ENCODE measurements around the gene CENPP. TPM values are rescaled to one million over a fixed set of nuclear protein-coding genes. Genes with fewer than 3 reads are reported as not detected.

Gene CENPP
- polyA plus RNA-seq, 10 donors, result 4.3 to 7.8 (median 5.0) TPM

DNA sequence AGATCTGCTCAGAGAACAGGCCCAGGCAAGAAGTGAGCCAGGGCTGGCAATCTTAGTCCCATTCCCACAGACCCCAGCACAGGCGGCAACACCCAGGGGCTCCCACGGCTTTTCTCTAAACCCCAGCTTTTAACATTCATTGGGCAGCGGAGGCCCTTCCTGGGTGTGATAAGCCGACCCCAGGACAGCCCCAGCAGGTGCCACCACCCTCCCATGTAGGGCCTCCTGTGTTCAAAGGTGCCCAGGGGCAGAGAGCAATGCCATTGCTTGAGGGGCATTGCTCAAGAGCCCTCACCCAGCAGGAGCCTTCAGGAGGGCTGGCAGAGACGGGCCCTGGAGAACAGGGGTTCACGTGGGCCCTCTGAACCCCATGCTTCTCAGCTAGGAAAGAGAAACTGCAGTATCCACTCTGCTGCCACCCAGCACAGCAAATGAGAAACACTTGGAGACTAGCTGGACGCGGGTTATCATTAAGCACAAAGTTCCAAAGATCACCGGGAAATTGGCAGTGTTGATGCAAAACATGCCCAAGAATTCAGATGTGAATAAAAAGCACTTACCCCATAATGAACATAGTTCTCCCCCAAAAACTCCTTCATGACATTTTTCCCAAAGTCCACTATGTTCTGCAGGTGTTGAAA, 330.3 kb downstream of the CENPP start:
- DNase-seq, result no peak

DNA sequence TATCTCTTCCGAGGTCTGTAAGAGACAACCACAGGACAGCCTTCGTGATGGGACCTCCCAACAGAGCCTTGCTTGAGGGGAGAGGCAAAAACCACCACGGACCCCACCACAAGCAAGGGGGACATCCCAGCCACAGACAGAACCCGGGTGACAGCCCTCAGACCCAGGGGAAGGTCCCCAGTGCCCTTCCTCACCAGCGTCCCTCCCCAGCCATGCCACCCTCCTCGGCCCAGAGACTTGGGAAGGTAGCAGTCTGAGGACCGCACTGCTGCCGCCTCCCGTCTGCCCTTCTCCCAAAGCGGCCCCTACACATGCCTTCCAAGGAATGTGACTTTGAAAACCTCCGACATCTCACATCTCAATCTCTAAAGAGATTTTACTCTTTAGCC, 330.8 kb downstream of the CENPP start:
- no peak for DNase-seq

DNA sequence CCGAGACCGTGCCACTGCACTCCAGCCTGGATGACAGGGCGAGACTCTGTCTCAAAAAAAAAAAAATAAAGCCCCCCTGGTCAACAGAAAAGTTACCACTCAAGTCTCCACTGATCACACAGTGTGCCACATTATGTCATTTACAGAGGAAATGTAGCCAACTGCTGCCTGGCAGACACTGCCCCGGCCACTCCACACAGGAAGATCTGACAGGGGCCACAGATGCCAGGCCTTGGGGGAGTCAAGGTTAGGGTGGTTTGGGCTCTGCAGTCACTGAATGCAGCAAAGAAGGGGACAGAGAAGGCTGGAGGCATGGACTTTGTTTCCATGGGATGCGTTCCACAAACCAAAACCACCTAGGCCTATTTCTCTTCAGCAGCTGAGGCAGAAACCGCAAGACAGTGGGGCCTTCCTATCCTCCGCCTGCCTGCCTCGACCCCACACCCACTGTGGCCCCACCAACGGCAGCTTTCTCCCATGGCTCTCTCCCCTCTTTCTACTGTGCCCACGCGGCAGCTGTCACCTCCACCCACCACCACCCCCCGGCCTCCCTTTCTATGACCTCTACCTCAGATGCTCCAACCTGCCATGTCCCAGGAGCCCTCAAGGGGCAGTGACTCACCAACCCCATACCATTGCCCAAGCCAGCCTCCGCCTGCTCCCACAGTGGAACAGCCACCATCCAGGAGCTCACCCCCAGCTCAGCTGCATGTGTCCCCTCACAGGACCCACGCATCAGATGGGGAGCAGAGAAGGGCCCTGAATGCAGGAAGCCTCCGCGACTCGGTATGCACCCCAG, 331.7 kb downstream of the CENPP start:
- DNase-seq, result no peak

DNA sequence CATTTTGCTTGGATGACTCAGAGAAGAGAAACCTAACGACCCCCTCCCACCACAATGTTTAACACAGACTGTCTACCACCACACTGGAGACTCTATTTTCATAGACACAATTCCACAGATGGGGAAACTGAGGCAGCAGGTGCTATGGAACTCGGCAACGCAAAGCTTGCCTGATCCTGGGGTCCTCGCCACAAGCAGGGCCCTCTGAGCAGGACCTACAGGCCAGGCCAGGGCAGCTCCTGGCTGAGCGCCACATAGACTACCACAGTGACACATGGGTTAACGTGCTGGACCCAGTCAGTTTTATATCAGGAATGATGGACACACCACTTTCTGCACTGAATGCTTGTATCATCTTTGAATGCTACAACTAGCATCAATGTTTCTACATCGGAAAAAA, 332.4 kb downstream of the CENPP start:
- DNase-seq, result no peak

DNA sequence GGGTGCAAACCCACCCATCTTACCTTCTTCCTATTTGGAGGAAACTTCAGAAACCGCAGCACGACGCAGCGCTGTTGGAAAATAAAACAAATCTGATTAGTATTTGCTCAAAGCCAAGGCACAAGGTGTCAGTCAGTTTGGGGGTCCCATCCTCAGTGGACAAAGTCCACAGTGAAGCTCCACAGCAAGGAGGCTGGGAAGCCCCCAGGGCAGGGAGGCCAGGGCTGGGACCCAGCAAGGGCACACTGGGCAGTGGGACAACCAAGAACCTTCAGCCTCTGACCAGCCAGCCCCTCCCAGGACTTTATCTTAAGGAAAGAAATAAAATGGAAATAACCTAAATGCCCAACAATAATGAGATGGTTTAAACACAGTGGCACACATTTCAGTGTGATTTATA, 332.9 kb downstream of the CENPP start:
- no peak for DNase-seq

DNA sequence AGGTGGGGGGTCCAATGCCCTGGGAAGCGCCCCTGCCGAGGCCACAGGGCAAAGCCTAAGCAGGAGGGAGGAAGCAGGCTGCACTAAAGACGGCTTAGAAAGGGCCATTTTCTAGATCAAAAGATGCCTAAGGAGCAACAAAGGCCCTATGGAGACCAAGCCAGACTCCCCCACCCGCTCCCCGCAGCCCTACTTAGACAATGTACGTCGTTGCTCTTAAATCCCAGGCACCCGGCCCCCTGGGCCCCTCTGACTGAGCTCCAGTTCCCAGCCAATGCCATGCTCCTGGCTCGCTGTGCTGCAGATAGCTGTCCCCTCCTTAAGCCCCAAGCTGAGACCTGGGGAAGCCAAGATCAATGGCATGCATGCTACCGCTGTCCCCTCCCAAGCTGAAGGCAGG, 333.8 kb downstream of the CENPP start:
- no peak for DNase-seq

DNA sequence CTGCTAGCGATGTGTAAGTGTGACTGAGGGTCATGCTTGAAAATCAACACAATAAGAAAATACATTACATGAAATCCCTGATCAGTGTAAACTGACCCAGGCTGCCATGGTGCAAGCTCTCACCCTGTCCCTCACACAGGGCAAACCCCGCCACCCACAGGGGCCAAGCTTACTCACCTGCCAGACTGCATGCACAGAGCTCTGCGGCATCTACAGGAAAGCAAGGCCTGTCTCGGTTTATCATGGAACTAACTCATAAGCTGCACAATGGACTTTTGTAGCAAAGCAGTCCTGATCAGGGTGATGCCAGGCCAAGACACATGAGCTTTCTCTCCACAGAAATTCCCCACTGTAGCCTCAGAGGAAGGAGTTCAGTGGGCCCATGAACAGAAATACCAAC, 334.5 kb downstream of the CENPP start:
- DNase-seq, result no peak

DNA sequence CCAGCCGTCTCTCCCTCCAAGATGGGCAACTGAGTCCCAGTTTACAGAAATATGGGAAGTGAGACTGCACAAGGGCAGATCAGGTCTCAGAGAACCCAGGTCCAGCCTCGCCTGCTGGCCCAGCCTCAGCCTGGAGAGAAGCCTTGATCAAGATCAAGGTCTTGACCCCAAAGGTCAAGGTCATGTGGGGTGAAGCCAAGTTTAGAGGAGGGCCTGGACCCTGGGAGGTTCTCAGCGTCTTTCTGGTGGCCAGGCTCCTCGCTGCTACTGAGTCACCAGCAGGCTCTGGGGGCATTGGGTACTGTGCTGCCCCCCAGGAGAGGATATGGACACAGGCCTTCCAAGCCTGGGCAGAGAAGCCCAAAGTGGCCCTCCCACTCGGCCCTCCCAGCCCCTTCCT, 335.4 kb downstream of the CENPP start:
- DNase-seq, result no peak

DNA sequence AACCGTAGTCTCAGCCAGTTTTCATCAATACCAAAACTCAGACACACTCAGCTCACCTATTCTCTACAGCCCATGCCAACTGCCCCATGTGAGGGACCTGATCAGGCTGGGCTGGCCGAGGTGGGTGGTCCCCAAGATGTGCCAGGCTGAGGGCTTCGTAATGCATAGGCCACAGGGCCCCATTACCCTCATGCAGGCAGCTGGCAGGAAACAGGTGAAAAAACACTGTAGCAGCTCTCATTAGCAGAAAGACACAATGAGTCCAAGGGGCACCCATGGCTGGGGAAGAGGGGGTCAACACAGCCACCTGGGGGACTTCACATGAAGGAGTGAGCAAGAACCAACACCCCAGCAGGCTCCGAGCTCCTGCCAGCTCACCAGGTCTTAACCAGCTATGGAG, 336.0 kb downstream of the CENPP start:
- no peak for DNase-seq

DNA sequence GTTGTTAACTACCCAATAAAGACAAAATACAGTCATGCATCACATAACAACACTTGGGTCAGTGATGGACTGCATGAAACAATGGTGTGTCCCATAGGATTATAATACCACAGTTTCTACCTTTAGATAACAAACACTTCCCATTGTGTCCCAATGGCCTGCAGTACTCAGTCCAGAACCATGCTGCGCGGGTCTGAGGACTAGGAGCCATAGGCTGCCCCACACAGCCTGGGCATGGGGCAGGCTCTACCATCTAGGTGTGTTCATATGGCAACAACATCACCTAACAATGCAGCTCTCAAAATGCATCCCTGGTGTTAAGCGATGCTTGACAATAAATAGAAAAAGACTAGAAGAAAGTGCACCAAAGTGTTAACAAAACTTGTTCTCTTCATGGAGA, 337.4 kb downstream of the CENPP start:
- DNase-seq, result no peak

DNA sequence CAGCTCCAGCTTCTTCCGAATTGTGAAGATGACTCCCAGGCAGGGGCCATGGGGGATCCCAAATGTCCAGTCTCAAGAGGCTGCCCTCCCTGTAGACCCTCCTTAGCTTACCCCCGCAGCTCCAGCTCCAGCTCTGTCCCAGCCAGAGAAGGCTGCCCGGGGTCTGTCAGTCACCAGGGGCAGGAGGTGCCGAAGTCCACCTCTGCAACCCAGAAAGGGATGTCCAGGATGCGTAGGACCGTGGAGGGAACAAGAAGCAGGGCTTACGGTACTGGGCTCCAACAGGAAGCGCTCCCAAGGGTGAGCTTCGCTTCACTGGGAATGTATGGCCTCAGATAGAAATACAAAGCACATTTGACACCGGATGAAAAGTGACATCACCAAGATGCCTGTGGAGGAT, 338.2 kb downstream of the CENPP start:
- no peak for DNase-seq

DNA sequence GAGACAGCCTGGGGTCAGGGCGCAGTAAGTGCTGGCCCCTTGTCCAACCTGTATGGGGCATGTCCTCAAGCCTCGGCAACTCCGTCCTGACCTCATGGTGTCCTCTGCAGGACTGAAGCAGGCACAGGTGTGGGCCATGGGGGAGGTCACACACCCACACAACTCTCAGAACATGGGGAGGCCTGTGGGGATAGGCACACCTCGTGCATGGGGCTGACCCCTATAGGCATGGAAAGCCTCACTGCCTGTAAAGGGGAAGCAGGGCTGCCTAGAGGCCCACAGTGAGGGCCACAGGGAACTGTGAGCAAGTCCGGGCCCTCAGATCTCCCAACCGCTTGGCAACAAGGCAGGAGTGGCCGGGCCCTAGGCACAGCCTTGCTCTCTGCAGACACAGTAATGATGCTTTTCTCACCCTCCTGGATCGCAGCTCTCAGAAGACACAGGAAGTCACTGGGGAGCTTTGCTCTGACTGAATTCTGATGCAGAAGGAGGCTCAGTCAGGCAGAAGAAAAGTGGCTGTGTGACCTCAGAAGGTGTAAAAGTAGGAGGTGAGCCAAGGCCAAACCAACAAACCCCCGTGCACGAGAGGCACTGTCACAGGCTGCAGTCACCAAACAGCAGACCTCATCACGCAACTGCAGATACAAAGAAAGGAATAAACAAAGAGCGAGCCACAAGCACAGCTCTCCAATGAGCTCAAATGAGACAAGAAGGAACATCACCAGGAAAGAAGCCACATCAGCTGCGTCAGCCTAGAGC, 338.8 kb downstream of the CENPP start:
- DNase-seq, result no peak

DNA sequence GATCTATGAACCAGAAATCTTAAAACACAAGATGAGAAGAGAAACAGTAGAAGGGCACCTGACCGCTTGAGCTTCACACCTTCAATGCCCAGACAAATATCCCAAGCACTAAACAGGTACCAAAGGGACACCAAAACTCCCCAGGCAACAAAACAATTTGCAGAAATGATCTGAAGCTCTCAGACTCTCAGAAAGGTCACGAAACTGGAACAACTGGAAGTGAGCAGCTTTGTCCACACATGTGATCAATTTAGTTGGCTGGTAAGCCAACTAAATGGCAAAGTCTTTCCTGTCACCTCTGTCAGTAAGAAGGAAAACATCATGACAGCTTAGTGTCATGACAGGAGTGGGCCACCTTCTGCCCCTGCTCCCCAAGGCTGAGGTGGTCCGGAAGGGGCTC, 340.1 kb downstream of the CENPP start:
- DNase-seq, result no peak

DNA sequence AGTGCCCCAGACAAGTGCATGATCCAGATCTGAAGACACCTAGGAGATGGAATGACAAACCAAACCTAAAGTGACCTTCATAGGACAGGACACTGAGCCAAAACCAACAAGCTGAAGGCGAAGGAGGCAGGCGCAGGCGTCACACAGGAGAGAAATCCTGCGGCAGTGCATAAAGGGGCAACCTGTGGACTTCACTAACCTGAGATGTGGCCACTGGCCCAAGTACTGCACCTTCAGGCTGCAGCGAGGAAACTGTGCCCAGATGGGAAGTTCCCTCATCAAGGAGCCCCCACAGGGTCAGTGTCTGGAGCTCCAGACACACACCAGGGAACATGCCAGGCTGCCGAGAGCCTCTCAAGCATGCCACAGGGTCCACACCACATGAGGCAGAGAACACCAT, 340.5 kb downstream of the CENPP start:
- no peak for DNase-seq

DNA sequence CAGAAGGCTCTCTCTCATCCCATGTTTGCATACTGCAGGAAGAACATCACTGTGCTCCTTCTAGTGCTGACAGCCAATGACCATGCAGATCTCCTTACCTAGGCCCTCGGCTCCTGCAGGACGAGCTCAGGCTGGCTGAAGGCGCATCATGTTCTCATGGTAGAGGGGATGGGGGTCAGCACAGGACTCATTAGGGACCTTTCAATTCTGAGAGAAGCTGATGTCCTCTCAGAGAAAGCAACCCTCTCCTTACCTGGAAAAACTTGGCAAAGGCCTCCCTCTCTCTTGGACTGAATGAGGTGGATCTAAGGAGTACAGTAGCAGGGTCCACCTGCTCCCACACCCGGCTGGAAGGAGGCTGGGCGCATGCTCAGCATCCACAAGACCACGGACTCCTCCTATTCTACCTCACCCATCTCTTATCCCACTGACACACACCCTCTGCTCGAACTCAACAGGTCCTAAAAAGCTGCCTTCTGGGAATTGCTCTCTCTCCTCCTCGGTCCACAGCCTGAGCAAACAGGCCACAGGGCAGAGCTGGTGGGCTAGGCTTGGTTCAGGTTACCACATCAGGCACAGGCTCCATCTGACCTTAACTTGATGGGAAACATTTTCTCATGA, 341.3 kb downstream of the CENPP start:
- DNase-seq, result no peak

DNA sequence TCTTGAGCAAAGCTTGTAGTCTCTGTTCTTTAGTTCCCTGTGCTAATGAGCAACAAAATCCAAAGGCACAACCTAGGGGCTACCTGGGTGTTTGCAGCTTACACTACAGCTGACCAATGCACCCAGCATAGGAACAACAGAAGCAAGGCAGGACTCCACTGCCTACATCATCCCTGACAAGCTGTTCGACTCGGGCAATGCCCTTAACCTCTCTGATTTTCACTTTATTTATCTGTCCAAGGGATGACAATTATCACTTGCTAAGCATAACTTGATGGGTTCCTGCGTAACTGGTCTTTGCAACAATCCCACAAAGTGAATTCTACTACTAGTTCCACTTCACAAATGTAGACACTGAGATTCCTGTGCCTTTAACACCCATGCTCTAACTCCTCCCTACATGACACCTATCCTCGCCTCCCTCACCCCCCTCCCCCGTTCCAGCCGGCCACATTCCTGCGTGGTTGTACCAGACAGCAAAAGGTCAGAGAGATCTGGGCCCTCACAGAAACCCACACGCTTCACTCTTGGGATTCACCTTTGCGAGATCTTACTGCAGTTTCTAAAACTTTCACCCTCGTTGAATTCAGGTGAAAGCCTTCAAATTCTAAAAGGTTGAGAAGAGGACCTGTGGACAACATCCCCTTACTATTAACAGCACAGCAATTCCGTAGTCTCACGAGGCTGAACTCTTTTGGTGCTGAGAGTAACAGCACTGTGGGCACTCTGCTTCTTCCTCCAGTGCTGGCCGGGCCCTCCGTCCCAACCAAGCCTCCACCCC, 343.2 kb downstream of the CENPP start:
- DNase-seq, result no peak

DNA sequence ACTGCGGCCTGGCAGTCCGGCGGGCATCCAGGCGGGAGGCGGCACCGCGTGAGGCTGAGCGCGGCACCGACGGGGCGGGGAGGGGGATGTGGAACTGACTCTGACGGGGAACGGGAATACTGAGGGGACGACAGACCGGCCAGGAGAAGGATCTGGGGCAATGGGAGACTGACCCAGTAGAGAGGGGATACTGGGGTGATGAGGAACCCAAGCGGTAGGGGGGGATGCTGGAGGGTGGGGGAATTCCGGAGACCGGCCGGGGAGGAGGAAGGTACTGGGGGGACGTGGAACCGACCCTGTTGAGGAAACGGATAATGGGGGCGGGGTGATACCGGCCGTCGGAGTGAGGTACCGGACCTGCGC, 343.8 kb downstream of the CENPP start:
- DNase-seq, result peak in 1 of 3 donors; percentile 15

All from muscle of back (tissue), 11 donors.